ENCODE measurements around the gene TMEM151B.
"Not testable (repeated sequence)": the region's sequence is repeated elsewhere in the genome, so short reads cannot be mapped to it uniquely, and the experiment has no call there.

- not testable (repeated sequence) for TF ChIP-seq CTCF (conservative IDR thresholded peaks at IDR 0.05; ENCODE audit: low read depth, low read length); EZH2 (IDR thresholded peaks at IDR 0.05; ENCODE audit: borderline replicate concordance, low read depth, low read length, poor library complexity, severe bottlenecking)
These were observed 58.0 kb downstream of the TMEM151B start for GRCh38 chr6:44328203-44328602.
